Measurements from ENCODE around the gene CNGA4.
A peak's percentile ranks its signal among the peaks of the same experiment; 100 is the strongest.
"Not testable (repeated sequence)": the region's sequence is repeated elsewhere in the genome, so short reads cannot be mapped to it uniquely, and the experiment has no call there.

Gene CNGA4

GRCh38 chr11:6225896-6226295 lies 13.0 kb upstream of the CNGA4 start:
- DNase-seq = no peak

- DNase-seq = no peak
Observed at GRCh38 chr11:6228520-6228919, 10.4 kb upstream of the CNGA4 start.

GRCh38 chr11:6229911-6230310 lies 9.0 kb upstream of the CNGA4 start:
- DNase-seq = no peak

DNA sequence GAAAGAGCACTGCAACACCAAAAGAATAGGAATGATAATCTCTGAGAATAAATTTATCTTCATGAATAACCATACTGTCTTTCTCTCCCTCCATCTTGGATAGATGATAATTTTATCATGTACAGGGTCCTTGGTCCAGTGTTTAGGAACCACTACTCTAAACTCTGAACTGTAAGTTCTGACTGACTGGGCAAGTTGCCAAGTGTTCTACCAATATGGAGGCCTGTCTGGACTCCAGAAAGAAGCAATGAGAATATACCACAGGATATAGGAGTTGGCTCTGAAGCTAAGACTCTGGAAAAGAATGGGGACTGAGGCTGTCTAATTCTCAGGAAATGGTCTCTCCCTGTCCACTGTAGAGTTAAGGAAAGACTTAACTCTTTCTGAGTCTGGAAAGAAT lies 6.0 kb upstream of the CNGA4 start:
- no peak for DNase-seq

- no peak for DNase-seq
Observed at GRCh38 chr11:6233984-6234386, 4.9 kb upstream of the CNGA4 start.

GRCh38 chr11:6234387-6235107 lies 4.3 kb upstream of the CNGA4 start, which contains the start of gene FHIP1B:
FHIP1B (minus strand) TSS chr11:6234636; CDS start chr11:6224516, 10,120 bp downstream.
- peak; percentile 100 for DNase-seq

GRCh38 chr11:6237266-6237665 lies 1.6 kb upstream of the CNGA4 start:
- no peak for DNase-seq

DNA sequence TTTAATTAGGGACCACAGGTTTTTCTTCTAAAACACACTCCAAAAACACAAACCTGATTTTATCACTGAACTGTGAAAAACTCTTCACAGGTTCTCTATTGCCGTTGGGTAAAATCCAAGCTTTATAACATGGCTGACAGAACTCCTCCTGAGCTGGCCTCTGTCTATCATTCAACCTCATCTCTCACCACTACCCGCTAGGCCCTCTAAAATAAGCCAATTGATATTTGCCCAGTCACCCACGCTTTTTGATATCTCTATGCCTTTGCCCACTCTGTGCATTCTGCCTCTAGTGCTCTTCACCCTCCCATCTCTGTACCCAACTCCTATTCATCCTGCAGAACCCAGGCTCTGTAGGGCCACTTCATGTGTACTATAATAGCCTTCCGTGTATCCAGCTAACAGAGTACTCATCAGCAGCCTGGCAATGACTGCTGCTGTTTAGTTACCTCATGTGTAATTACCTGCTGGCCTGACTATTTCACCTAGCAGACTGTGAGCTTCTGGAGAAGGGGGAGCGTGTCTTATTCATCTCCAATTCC lies 1.1 kb upstream of the CNGA4 start:
- DNase-seq = no peak

DNA sequence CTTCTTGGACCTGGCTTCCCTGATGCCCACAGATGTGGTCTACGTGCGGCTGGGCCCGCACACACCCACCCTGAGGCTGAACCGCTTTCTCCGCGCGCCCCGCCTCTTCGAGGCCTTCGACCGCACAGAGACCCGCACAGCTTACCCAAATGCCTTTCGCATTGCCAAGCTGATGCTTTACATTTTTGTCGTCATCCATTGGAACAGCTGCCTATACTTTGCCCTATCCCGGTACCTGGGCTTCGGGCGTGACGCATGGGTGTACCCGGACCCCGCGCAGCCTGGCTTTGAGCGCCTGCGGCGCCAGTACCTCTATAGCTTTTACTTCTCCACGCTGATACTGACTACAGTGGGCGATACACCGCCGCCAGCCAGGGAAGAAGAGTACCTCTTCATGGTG lies 1.2 kb downstream of the CNGA4 start:
- no peak for DNase-seq

DNA sequence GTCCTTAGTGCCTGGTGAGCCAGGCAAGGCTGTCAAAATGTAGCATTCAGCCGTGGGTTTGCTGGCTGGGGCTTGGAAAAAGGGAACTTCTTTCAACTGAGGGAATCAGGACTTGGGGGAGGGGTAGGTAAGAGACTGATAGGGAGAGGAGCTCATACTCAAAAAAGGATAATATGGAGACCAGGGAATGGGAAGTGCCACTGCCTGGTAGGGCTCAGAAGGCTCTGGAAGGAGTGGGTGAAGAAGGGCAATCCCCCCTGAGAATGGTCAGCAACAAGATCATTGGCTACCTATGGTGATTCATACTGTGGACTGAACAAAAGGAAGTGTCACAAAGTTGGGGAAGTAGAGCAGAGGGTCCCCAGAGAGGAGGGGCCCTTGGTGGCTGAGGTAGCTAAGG lies 1.9 kb downstream of the CNGA4 start:
- no peak for DNase-seq

DNA sequence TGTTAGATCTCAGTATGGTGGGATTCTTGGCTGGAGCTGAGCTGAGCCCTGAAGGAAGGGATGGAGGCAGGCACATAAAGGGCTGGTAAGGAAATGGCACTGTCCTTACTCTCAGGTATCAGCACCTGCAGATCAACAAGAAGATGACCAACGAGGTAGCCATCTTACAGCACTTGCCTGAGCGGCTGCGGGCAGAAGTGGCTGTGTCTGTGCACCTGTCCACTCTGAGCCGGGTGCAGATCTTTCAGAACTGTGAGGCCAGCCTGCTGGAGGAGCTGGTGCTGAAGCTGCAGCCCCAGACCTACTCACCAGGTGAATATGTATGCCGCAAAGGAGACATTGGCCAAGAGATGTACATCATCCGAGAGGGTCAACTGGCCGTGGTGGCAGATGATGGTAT lies 2.4 kb downstream of the CNGA4 start:
- no peak for DNase-seq

- no peak for DNase-seq
Observed at GRCh38 chr11:6245536-6245935, 6.6 kb downstream of the CNGA4 start.

- DNase-seq = no peak
Observed at GRCh38 chr11:6248248-6248647, 9.4 kb downstream of the CNGA4 start.

GRCh38 chr11:6248897-6249296 lies 10.0 kb downstream of the CNGA4 start:
- not testable (repeated sequence) for DNase-seq

GRCh38 chr11:6249770-6250555 lies 11.1 kb downstream of the CNGA4 start:
- DNase-seq = no peak

DNA sequence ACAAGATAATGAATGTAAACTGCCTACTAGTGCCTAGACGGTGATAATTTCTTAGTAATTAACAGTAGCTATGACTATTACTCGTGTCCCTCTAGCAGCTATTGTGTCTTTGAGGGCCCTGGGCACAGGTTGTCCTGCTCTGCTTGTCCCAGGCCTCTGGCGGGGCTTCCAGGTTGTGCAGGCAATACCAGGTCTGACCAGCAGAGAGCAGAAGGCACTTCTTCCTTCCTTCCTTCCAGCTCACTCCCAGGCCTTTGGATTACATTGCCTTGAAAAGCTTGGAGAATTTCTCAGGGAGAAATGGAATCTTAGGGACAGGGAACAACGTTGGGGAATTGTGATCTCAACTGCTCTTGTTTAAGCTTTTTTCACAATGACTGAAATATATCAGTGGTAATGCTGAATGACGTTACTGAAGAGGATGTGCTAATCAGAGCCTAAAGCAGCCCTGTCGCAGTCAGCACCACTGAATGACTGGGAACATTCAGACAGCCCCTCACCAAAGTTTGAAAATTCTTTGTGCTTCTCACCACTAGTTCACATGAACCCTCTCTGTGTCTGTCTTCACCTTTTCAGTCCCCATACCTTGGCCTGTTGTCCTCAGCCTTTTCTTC lies 12.3 kb downstream of the CNGA4 start:
- no peak for DNase-seq

DNA sequence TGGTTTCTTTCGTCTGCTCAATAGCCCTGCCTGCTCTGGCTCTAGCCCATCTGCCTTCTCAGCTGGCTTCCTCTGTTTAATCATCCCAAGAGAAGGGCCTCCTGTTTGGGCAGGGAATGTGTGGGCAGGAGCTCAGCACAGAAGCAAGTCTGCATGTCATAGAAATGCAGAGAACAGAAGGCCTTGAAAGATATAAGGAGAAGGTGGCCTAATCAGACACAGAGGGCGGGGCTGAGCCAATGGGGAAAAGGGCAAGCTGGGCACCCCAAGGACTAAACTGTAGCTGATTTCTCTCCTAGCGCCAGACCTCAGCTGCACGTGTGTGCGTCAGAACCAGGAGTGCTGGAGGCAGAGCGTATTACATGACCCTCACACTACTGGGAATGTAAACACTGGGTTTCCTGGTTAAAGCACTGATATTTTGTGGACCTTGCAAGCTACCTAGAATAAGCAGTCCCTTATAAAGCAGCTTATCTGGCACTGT lies 13.1 kb downstream of the CNGA4 start:
- no peak for DNase-seq

- no peak for DNase-seq
Observed at GRCh38 chr11:6253197-6253596, 14.3 kb downstream of the CNGA4 start.

- no peak for DNase-seq
Observed at GRCh38 chr11:6258141-6258540, 19.3 kb downstream of the CNGA4 start.

- DNase-seq = no peak
Observed at GRCh38 chr11:6258571-6259081, 19.7 kb downstream of the CNGA4 start.

- no peak for DNase-seq
Observed at GRCh38 chr11:6260207-6260726, 21.4 kb downstream of the CNGA4 start.

DNA sequence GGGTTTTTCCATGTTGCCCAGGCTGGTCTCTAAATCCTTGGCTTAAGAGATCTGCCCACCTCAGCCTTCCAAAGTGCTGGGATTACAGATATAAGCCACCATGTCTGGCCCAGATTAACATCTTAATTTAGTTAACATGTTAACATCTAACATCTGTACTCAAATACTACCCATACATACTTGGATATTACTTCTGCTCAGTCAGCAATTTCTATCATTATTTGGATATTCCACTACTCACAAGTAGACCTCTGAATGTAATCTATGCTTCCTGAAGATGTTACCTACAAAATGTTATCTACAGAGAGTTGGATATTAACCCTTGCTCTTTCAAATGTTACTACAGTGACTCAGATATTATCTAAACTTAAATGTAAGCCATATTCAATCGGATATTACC lies 24.8 kb downstream of the CNGA4 start:
- DNase-seq = no peak

DNA sequence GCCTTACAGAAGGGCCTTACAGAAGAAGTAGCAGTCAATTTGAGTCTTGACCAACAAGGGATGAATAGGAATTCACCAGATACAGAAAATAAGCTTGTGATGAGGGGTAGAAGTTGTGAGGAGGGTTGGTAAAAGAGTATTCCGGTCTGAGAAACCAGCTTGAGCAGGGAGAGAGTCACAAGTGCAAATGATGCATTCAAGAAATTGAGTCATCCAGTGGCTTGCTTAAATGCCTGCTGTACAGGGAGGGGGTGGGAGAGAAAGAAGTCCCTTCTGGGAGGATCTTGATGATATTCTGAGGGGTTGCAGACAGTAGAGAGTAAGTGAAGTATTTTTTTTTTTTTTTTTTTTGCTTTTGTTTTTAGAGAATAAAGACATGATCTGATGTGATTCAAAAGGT lies 29.9 kb downstream of the CNGA4 start:
- no peak for DNase-seq
